H9 (cell line): Measurements from ENCODE around the gene NOCT. TPM values are rescaled to one million over a fixed set of nuclear protein-coding genes. Genes with fewer than 3 reads are reported as not detected.

Source experiments
- DNase-seq: peaks from one replicate; pipeline ENCODE4 v3.0.0-alpha.2; 2017
- H2AFZ ChIP-seq: one replicate; pipeline ENCODE4 v1.6.1; 2013; ENCODE audit warnings: mild to moderate bottlenecking, low read length, control low read depth, moderate library complexity
- H2AK5ac ChIP-seq: 2 replicates; pipeline ENCODE4 v1.6.1; 2013; ENCODE audit warnings: low read length, control low read depth, mixed read lengths; ENCODE audit not compliant: insufficient read length
- H2BK120ac ChIP-seq: one replicate; pipeline ENCODE4 v1.6.1; 2013; ENCODE audit warnings: low read depth, mild to moderate bottlenecking, low read length, control low read depth, inconsistent platforms; ENCODE audit not compliant: poor library complexity, severe bottlenecking
- H2BK12ac ChIP-seq: 2 replicates; pipeline ENCODE4 v1.6.1; 2013; ENCODE audit warnings: low read length, control low read depth, mixed read lengths, low read depth; ENCODE audit not compliant: insufficient read length
- H2BK15ac ChIP-seq: 2 replicates; pipeline ENCODE4 v1.6.1; 2013; ENCODE audit warnings: low read depth, low read length, control low read depth
- H2BK20ac ChIP-seq: one replicate; pipeline ENCODE4 v1.6.1; 2013; ENCODE audit warnings: low read depth, mild to moderate bottlenecking, low read length, control low read depth, inconsistent platforms; ENCODE audit not compliant: poor library complexity, severe bottlenecking
- H2BK5ac ChIP-seq: 2 replicates; pipeline ENCODE4 v1.6.1; 2013; ENCODE audit warnings: low read length, control low read depth, mixed read lengths; ENCODE audit not compliant: insufficient read length
- H3K14ac ChIP-seq: 2 replicates; pipeline ENCODE4 v1.6.1; 2013; ENCODE audit warnings: low read length, control low read depth; ENCODE audit not compliant: insufficient read depth
- H3K18ac ChIP-seq: 2 replicates; pipeline ENCODE4 v1.6.1; 2013; ENCODE audit warnings: low read depth, mild to moderate bottlenecking, mixed read lengths, low read length, control low read depth; ENCODE audit not compliant: insufficient read length
- H3K23ac ChIP-seq: 2 replicates; pipeline ENCODE4 v1.6.1; 2013; ENCODE audit warnings: low read length, control low read depth, mixed read lengths, low read depth; ENCODE audit not compliant: insufficient read length
- H3K23me2 ChIP-seq: 2 replicates; pipeline ENCODE4 v1.6.1; 2013; ENCODE audit warnings: low read depth, mild to moderate bottlenecking, mixed read lengths, low read length, control low read depth; ENCODE audit not compliant: insufficient read length, poor library complexity, severe bottlenecking
- H3K27ac ChIP-seq: 2 replicates; pipeline ENCODE4 v1.5.1; 2013; ENCODE audit warnings: low read length, control low read depth, mixed read lengths, low read depth; ENCODE audit not compliant: insufficient read length
- H3K27me3 ChIP-seq: 2 replicates; pipeline ENCODE4 v1.6.1; 2013; ENCODE audit warnings: low read length, control low read depth, inconsistent platforms; ENCODE audit not compliant: insufficient read depth
- H3K4ac ChIP-seq: 2 replicates; pipeline ENCODE4 v1.6.1; 2013; ENCODE audit warnings: low read depth, mild to moderate bottlenecking, control low read depth, inconsistent platforms, low read length, moderate library complexity
- H3K4me1 ChIP-seq: 2 replicates; pipeline ENCODE4 v1.6.1; 2013; ENCODE audit warnings: low read length, control low read depth, inconsistent platforms; ENCODE audit not compliant: insufficient read depth
- H3K4me2 ChIP-seq: 2 replicates; pipeline ENCODE4 v1.6.1; 2013; ENCODE audit warnings: low read length, control low read depth, mixed read lengths; ENCODE audit not compliant: insufficient read length, insufficient read depth
- H3K56ac ChIP-seq: 2 replicates; pipeline ENCODE4 v1.6.1; 2013; ENCODE audit warnings: low read depth, mild to moderate bottlenecking, mixed read lengths, low read length, control low read depth; ENCODE audit not compliant: insufficient read length
- H3K79me1 ChIP-seq: 2 replicates; pipeline ENCODE4 v1.6.1; 2013; ENCODE audit warnings: low read depth, mild to moderate bottlenecking, moderate library complexity, low read length, control low read depth, inconsistent platforms; ENCODE audit not compliant: insufficient read depth, poor library complexity, severe bottlenecking
- H3K79me2 ChIP-seq: 2 replicates; pipeline ENCODE4 v1.6.1; 2013; ENCODE audit warnings: low read length, control low read depth, inconsistent platforms; ENCODE audit not compliant: insufficient read depth
- H3K9ac ChIP-seq: 2 replicates; pipeline ENCODE4 v1.6.1; 2013; ENCODE audit warnings: low read length, control low read depth, mixed read lengths; ENCODE audit not compliant: insufficient read length; ENCODE audit errors: extremely low read depth
- H3K9me3 ChIP-seq: one replicate; pipeline ENCODE4 v1.6.1; 2013; ENCODE audit warnings: low read depth, low read length, inconsistent platforms; ENCODE audit not compliant: control insufficient read depth
- H3T11ph ChIP-seq: one replicate; pipeline ENCODE4 v1.6.1; 2013; ENCODE audit warnings: mild to moderate bottlenecking, low read length, control low read depth, inconsistent platforms
- H4K20me1 ChIP-seq: one replicate; pipeline ENCODE4 v1.6.1; 2013; ENCODE audit not compliant: control insufficient read depth, insufficient read length, insufficient read depth
- H4K5ac ChIP-seq: 2 replicates; pipeline ENCODE4 v1.6.1; 2013; ENCODE audit warnings: low read depth, mild to moderate bottlenecking, mixed read lengths, low read length, control low read depth; ENCODE audit not compliant: insufficient read length
- H4K8ac ChIP-seq: replicated peaks from 2 replicates; pipeline ENCODE4 v1.6.1; 2013; ENCODE audit warnings: low read length, control low read depth, mixed read lengths, low read depth; ENCODE audit not compliant: insufficient read length
- H4K91ac ChIP-seq: 2 replicates; pipeline ENCODE4 v1.6.1; 2013; ENCODE audit warnings: low read depth, mild to moderate bottlenecking, moderate library complexity, mixed read lengths, low read length, control low read depth; ENCODE audit not compliant: insufficient read length
- H3K27ac Mint-ChIP-seq, 3 experiments: 2 replicates in 2 of 3; 3 replicates in 1 of 3; pipeline ENCODE4 v1.8.0; 2020 to 2021; ENCODE audit warnings: mixed read lengths in 3 of 3, mild to moderate bottlenecking in 1 of 3, moderate library complexity in 1 of 3
- H3K27me3 Mint-ChIP-seq: 2 replicates; pipeline ENCODE4 v1.8.0; 2021; ENCODE audit warnings: low read depth, mild to moderate bottlenecking, moderate library complexity, mixed read lengths
- H3K36me3 Mint-ChIP-seq, 3 experiments: 2 replicates in 2 of 3; 3 replicates in 1 of 3; pipeline ENCODE4 v1.8.0; 2020 to 2021; ENCODE audit warnings: low read depth in 3 of 3, mixed read lengths in 3 of 3; ENCODE audit not compliant: insufficient read depth in 1 of 3
- H3K4me1 Mint-ChIP-seq, 2 experiments: 2 replicates each; pipeline ENCODE4 v1.8.0; 2020; ENCODE audit warnings: mixed read lengths in 2 of 2
- H3K4me3 Mint-ChIP-seq, 2 experiments: 2 replicates in 1 of 2; 3 replicates in 1 of 2; pipeline ENCODE4 v1.8.0; 2020 to 2021; ENCODE audit warnings: mild to moderate bottlenecking in 2 of 2, mixed read lengths in 2 of 2, moderate library complexity in 1 of 2
- H3K9me3 Mint-ChIP-seq, 2 experiments: 2 replicates in 1 of 2; 3 replicates in 1 of 2; pipeline ENCODE4 v1.8.0; 2020; ENCODE audit warnings: mild to moderate bottlenecking in 2 of 2, mixed read lengths in 2 of 2, moderate library complexity in 1 of 2
- CTCF ChIP-seq: fragments of 200-600 bp; sonication (generic); conservative IDR thresholded peaks from 3 replicates; pipeline ENCODE4 v1.8.0; 2021; ENCODE audit warnings: antibody characterized with exemption, mild to moderate bottlenecking
- WGBS: extraction: QIAGEN DNeasy Blood & Tissue Kit; methylation state at CpG from one replicate; pipeline ENCODE4 v1.1.7; 2013; ENCODE audit warnings: missing lambda C conversion rate, low lambda C conversion rate, mixed read lengths; ENCODE audit not compliant: insufficient read length; ENCODE audit errors: extremely low coverage; 5-methylcytosine and 5-hydroxymethylcytosine counted together
- total RNA-seq: library from RNA; stranded (reverse); gene quantifications from 2 replicates; pipeline ENCODE4 v1.2.1, GENCODE V29; 2021

Gene NOCT
- total RNA-seq, 1 experiment from 2014 or later = 37.3 TPM

DNA sequence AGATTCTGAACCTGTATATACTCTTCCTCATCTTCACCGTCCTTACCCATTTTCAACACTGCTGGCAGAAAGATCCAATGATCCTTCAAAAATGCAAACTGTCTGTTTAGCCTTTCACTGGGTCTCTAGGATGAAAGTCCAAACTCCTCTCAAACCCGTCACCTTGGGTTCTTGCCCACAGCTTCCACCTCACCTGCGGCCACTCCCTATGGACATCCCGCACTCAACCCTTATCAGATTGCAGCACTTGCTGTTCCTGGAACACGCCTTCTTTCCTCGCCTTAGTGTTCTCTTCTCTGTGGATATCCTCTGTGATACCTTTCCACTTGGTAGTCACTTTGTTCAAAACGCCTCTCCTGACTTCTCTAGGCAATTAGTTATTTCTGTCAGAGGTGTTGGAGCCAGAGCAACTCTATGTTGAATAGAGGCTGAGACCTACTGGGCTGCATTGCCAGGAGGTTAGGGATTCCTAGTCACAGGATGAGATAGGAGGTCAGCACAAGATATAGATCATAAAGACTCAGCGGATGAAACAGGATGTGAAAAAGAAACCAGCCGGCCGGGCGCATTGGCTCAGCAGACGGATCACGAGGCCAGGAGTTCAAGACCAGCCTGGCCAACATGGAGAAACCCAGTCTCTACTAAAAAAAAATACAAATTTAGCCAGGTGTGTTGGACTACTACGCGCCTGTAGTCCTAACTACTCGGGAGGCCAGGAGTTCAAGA, 4.2 kb upstream of the NOCT start:
- Histone ChIP-seq H3K14ac (no peak overlapping the region), H4K5ac (no peak overlapping the region), H4K20me1 (no peaks in the 10 kb centered on the region), H3K79me1 (no peaks in the 10 kb centered on the region), H2AFZ (no peak overlapping the region), H3K9me3 (peaks cover 7% of the 10 kb centered on the region), H3K4me2 (no peak overlapping the region), H3K4ac (no peak overlapping the region), H2BK12ac (no peak overlapping the region), H4K8ac (no peak overlapping the region), H2AK5ac (no peak overlapping the region), H3K27me3 (no peaks in the 10 kb centered on the region), H3K56ac (no peak overlapping the region), H3K4me1 (peaks cover 7% of the 10 kb centered on the region), H3T11ph (no peak overlapping the region), H2BK20ac (no peak overlapping the region), H3K9ac (no peak overlapping the region), H3K23me2 (peaks cover 4% of the 10 kb centered on the region), H3K23ac (no peak overlapping the region), H3K27ac (no peak overlapping the region), H2BK15ac (no peak overlapping the region), H3K79me2 (peaks cover 2% of the 10 kb centered on the region; the same call in 1 of the 2 replicates), H3K18ac (no peak overlapping the region), H2BK120ac (no peak overlapping the region), H2BK5ac (no peak overlapping the region), H4K91ac (no peak overlapping the region)
- Mint-ChIP-seq H3K36me3 (peaks cover 5 to 8% (median 6%) of the 10 kb centered on the region in 3 experiments; a peak in 5 of 7 replicates), H3K27me3 (no peaks in the 10 kb centered on the region; the same call in 1 of the 2 replicates), H3K9me3 (peaks cover 8 to 13% of the 10 kb centered on the region in 2 experiments), H3K27ac (no peak overlapping the region), H3K4me1 (peaks cover 21 to 26% of the 10 kb centered on the region in 2 experiments), H3K4me3 (no peak overlapping the region)
- WGBS = no CpG with 5 or more reads among the region's 16 CpGs
- DNase-seq = no peak
- TF ChIP-seq CTCF = no peak
